H1 (cell line): ENCODE data around the gene PSD2. TPM values are rescaled to one million over a fixed set of nuclear protein-coding genes. Genes with fewer than 3 reads are reported as not detected.

Experiments used
- CTCF ChIA-PET: fragments of 300-600 bp; sonication (Branson Sonifier 250); formaldehyde crosslinking; loops from one replicate; lab custom pipeline; 2021; ENCODE audit not compliant: partially characterized antibody; lab: Charles Lee
- POLR2A ChIA-PET: fragments of 300-600 bp; sonication (Branson Sonifier 250); formaldehyde crosslinking; loops from one replicate; lab custom pipeline; 2021; ENCODE audit warnings: inconsistent platforms; ENCODE audit not compliant: partially characterized antibody; lab: Charles Lee
- DNase-seq, 2 experiments: peaks; one replicate each; pipeline versions ENCODE4 v3.0.0 to v3.0.0-alpha.2; 2010 to 2022; ENCODE audit warnings: low spot score in 2 of 2, low read depth in 1 of 2, mixed read lengths in 1 of 2
- FAIRE-seq: peaks from 2 replicates; lab custom pipeline; 2011; peaks lifted over from hg19 to GRCh38; lab: Jason Lieb, UNC
- H2AFZ ChIP-seq: 2 replicates; pipeline ENCODE4 v1.8.1; 2012; ENCODE audit warnings: low read length, inconsistent platforms
- H2AK5ac ChIP-seq: 2 replicates; pipeline ENCODE4 v1.6.1; 2013; ENCODE audit warnings: low read depth, low read length
- H2BK120ac ChIP-seq: replicated peaks from 2 replicates; pipeline ENCODE3; 2013; ENCODE audit warnings: low read depth, low read length, inconsistent platforms
- H2BK12ac ChIP-seq: 2 replicates; pipeline ENCODE4 v1.6.1; 2013; ENCODE audit warnings: low read depth, low read length
- H2BK15ac ChIP-seq: 2 replicates; pipeline ENCODE4 v1.6.1; 2013; ENCODE audit warnings: low read length
- H2BK20ac ChIP-seq: 2 replicates; pipeline ENCODE4 v1.6.1; 2013; ENCODE audit warnings: low read length
- H2BK5ac ChIP-seq: 2 replicates; pipeline ENCODE4 v1.6.1; 2013; ENCODE audit warnings: low read depth, low read length
- H3K14ac ChIP-seq: 2 replicates; pipeline ENCODE4 v1.6.1; 2013; ENCODE audit warnings: inconsistent platforms; ENCODE audit not compliant: insufficient read length
- H3K18ac ChIP-seq: 2 replicates; pipeline ENCODE4 v1.6.1; 2013; ENCODE audit warnings: low read length; ENCODE audit errors: extremely low read depth
- H3K23ac ChIP-seq: 2 replicates; pipeline ENCODE4 v1.6.1; 2013; ENCODE audit warnings: inconsistent platforms; ENCODE audit not compliant: insufficient read length
- H3K23me2 ChIP-seq: 2 replicates; pipeline ENCODE4 v1.6.1; 2013; ENCODE audit warnings: low read depth, low read length
- H3K27ac ChIP-seq: 2 replicates; pipeline ENCODE4 v1.6.1; 2011; ENCODE audit warnings: low read depth, low read length, inconsistent platforms
- H3K27me3 ChIP-seq, 4 experiments: replicated peaks in 1 of 4; 1 replicate in 1 of 4; 2 replicates in 3 of 4; pipeline versions ENCODE4 v1.6.1 to v1.8.1; 2011 to 2013; ENCODE audit warnings: low read length in 3 of 4, mild to moderate bottlenecking in 3 of 4, inconsistent platforms in 2 of 4, mixed read lengths in 2 of 4, moderate library complexity in 1 of 4; ENCODE audit not compliant: control insufficient read depth in 3 of 4, insufficient read depth in 3 of 4; ENCODE audit errors: extremely low read depth in 1 of 4
- H3K36me3 ChIP-seq, 4 experiments: 2 replicates each; pipeline versions ENCODE4 v1.6.1 to v1.8.1; 2011 to 2013; ENCODE audit warnings: mild to moderate bottlenecking in 4 of 4, low read length in 3 of 4, moderate library complexity in 2 of 4, control low read depth in 1 of 4, inconsistent platforms in 1 of 4; ENCODE audit not compliant: insufficient read depth in 4 of 4, control insufficient read depth in 2 of 4
- H3K4ac ChIP-seq: replicated peaks from 2 replicates; pipeline ENCODE3; 2013; ENCODE audit warnings: low read length, low read depth, mixed read lengths, inconsistent platforms; ENCODE audit not compliant: insufficient read length
- H3K4me1 ChIP-seq, 4 experiments: replicated peaks in 1 of 4; 1 replicate in 1 of 4; 2 replicates in 3 of 4; pipeline versions ENCODE4 v1.6.1 to v1.8.1; 2011 to 2013; ENCODE audit warnings: low read length in 3 of 4, inconsistent platforms in 2 of 4, mixed read lengths in 1 of 4; ENCODE audit not compliant: insufficient read depth in 4 of 4, control insufficient read depth in 3 of 4
- H3K4me2 ChIP-seq, 2 experiments: 2 replicates each; pipeline versions ENCODE4 v1.6.1 to v1.8.1; 2011 to 2013; ENCODE audit warnings: low read depth in 2 of 2, low read length in 2 of 2, control low read depth in 1 of 2, inconsistent platforms in 1 of 2, mild to moderate bottlenecking in 1 of 2; ENCODE audit not compliant: insufficient read depth in 1 of 2
- H3K4me3 ChIP-seq, 4 experiments: fragments of 200-600, 300-600 bp in 1 of 4; sonication (generic), shearing (Covaris generic), sonication (Bioruptor Twin) in 1 of 4; 2 replicates each; pipeline versions ENCODE4 v1.5.1 to v1.8.1; 2011 to 2016; ENCODE audit warnings: low read length in 4 of 4, low read depth in 3 of 4, control low read depth in 2 of 4, inconsistent platforms in 2 of 4, mild to moderate bottlenecking in 2 of 4, mixed read lengths in 1 of 4, moderate library complexity in 1 of 4; ENCODE audit not compliant: insufficient read depth in 2 of 4; ENCODE audit errors: extremely low read depth in 1 of 4
- H3K56ac ChIP-seq: replicated peaks from 2 replicates; pipeline ENCODE3; 2013; ENCODE audit warnings: low read depth, mild to moderate bottlenecking, mixed read lengths, low read length, inconsistent platforms; ENCODE audit not compliant: insufficient read length
- H3K79me1 ChIP-seq: 2 replicates; pipeline ENCODE4 v1.6.1; 2013; ENCODE audit warnings: low read depth, low read length, control low read depth
- H3K79me2 ChIP-seq, 2 experiments: 2 replicates each; pipeline versions ENCODE4 v1.6.1 to v1.8.1; 2012 to 2013; ENCODE audit warnings: low read length in 2 of 2, mild to moderate bottlenecking in 2 of 2, inconsistent platforms in 1 of 2; ENCODE audit not compliant: insufficient read depth in 2 of 2, control insufficient read depth in 1 of 2
- H3K9ac ChIP-seq, 4 experiments: replicated peaks in 1 of 4; 1 replicate in 1 of 4; 2 replicates in 3 of 4; pipeline versions ENCODE4 v1.6.1 to v1.8.1; 2011 to 2013; ENCODE audit warnings: low read depth in 3 of 4, low read length in 3 of 4, control low read depth in 2 of 4, mild to moderate bottlenecking in 2 of 4, moderate library complexity in 2 of 4, inconsistent platforms in 1 of 4; ENCODE audit errors: extremely low read depth in 1 of 4
- H3K9me3 ChIP-seq, 2 experiments: 2 replicates each; pipeline versions ENCODE4 v1.6.1 to v1.8.1; 2012 to 2013; ENCODE audit warnings: mild to moderate bottlenecking in 2 of 2, moderate library complexity in 2 of 2, control low read depth in 1 of 2, inconsistent platforms in 1 of 2, low read depth in 1 of 2, low read length in 1 of 2, mixed read lengths in 1 of 2; ENCODE audit not compliant: insufficient read depth in 2 of 2
- H4K20me1 ChIP-seq, 2 experiments: replicated peaks in 1 of 2; 2 replicates each; pipeline versions ENCODE3 to v1.8.1; 2011 to 2013; ENCODE audit warnings: inconsistent platforms in 2 of 2, low read length in 2 of 2, mild to moderate bottlenecking in 1 of 2; ENCODE audit not compliant: insufficient read depth in 2 of 2, control insufficient read depth in 1 of 2
- H4K5ac ChIP-seq: 2 replicates; pipeline ENCODE4 v1.6.1; 2013; ENCODE audit warnings: low read length, low read depth, mixed read lengths, inconsistent platforms; ENCODE audit not compliant: insufficient read length
- H4K8ac ChIP-seq: 2 replicates; pipeline ENCODE4 v1.8.0; 2013; ENCODE audit warnings: mild to moderate bottlenecking, moderate library complexity, low read length, inconsistent platforms; ENCODE audit not compliant: insufficient read depth; ENCODE audit errors: extremely low read depth
- H4K91ac ChIP-seq: replicated peaks from 2 replicates; pipeline ENCODE3; 2013; ENCODE audit warnings: low read length, mixed read lengths, inconsistent platforms; ENCODE audit not compliant: insufficient read length
- CBX5 ChIP-seq: fragments of 300-800, 300-1000 bp; sonication (generic); IDR thresholded peaks from 2 replicates; pipeline ENCODE4 v1.7.1; 2016; ENCODE audit warnings: antibody characterized with exemption, low read length, low read depth
- FOSL1 ChIP-seq: IDR thresholded peaks from 2 replicates; pipeline ENCODE4 v1.6.1; 2011; ENCODE audit warnings: mild to moderate bottlenecking, low read depth, low read length, moderate library complexity; ENCODE audit not compliant: insufficient read depth
- GTF2F1 ChIP-seq: IDR thresholded peaks from 2 replicates; pipeline ENCODE4 v1.6.1; 2012; ENCODE audit warnings: low read depth, low read length, improper control_type of control experiment, borderline replicate concordance
- JUN ChIP-seq: IDR thresholded peaks from 2 replicates; pipeline ENCODE4 v1.6.1; 2011; ENCODE audit warnings: low read depth, mild to moderate bottlenecking, improper control_type of control experiment, low read length
- JUND ChIP-seq: IDR thresholded peaks from 2 replicates; pipeline ENCODE4 v1.6.1; 2011; ENCODE audit warnings: mild to moderate bottlenecking, improper control_type of control experiment, low read length
- KDM1A ChIP-seq: fragments of 200-600, 300-600 bp; sonication (generic); IDR thresholded peaks from 2 replicates; pipeline ENCODE4 v1.7.1; 2016; ENCODE audit warnings: mild to moderate bottlenecking, low read length, borderline replicate concordance
- KDM5A ChIP-seq: fragments of 200-600 bp; IDR thresholded peaks from 2 replicates; pipeline ENCODE4 v1.7.1; 2012; ENCODE audit warnings: mild to moderate bottlenecking, low read length, inconsistent platforms, mixed read lengths
- POLR2A ChIP-seq, 2 experiments: IDR thresholded peaks; 1 replicate in 1 of 2; 2 replicates in 1 of 2; pipeline ENCODE4 v1.6.1; 2011; ENCODE audit warnings: low read depth in 2 of 2, low read length in 2 of 2, mild to moderate bottlenecking in 2 of 2; ENCODE audit errors: control extremely low read depth in 1 of 2
- RBBP5 ChIP-seq: IDR thresholded peaks from 2 replicates; pipeline ENCODE4 v1.7.1; 2012; ENCODE audit warnings: low read depth, mild to moderate bottlenecking, inconsistent platforms, low read length, moderate library complexity, borderline replicate concordance
- RXRA ChIP-seq: IDR thresholded peaks from 2 replicates; pipeline ENCODE4 v1.6.1; 2011; ENCODE audit warnings: low read depth, mild to moderate bottlenecking, low read length, moderate library complexity; ENCODE audit not compliant: insufficient read depth
- SAP30 ChIP-seq: fragments of 300-600 bp; sonication (generic); IDR thresholded peaks from 2 replicates; pipeline ENCODE4 v1.7.1; 2012; ENCODE audit warnings: low read length, moderate library complexity, mild to moderate bottlenecking, inconsistent platforms; ENCODE audit not compliant: insufficient read depth, insufficient replicate concordance
- SP2 ChIP-seq: IDR thresholded peaks from 2 replicates; pipeline ENCODE4 v1.6.1; 2012; ENCODE audit warnings: mild to moderate bottlenecking, low read length, inconsistent platforms
- TAF7 ChIP-seq: optimal IDR thresholded peaks from 2 replicates; pipeline ENCODE3; 2011; ENCODE audit warnings: low read depth, mild to moderate bottlenecking, inconsistent platforms, low read length, moderate library complexity, borderline replicate concordance
- WGBS, 2 experiments: shearing (Covaris generic) in 1 of 2; methylation state at CpG; one replicate each; pipeline versions ENCODE4 v1.1.6 to v1.1.7; 2013 to 2015; ENCODE audit warnings: low lambda C conversion rate in 2 of 2, mixed read lengths in 2 of 2, inconsistent platforms in 1 of 2, low coverage in 1 of 2, missing lambda C conversion rate in 1 of 2; ENCODE audit not compliant: insufficient replicate concordance in 2 of 2, insufficient coverage in 1 of 2, insufficient read length in 1 of 2; ENCODE audit errors: extremely low coverage in 1 of 2, missing lambda C conversion rate in 1 of 2; 5-methylcytosine and 5-hydroxymethylcytosine counted together
- polyA plus RNA-seq, 7 experiments: library from polyadenylated mRNA; depleted of rRNA in 3 of 7; stranded (reverse) in 5 of 7; unstranded in 2 of 7; fragments of >200 nt in 5 of 7; fragments of 200-250 nt in 2 of 7; gene quantifications; 1 replicate in 5 of 7; 2 replicates in 1 of 7; 4 replicates in 1 of 7; pipeline versions ENCODE4 v1.2.1 to v1.2.3, GENCODE V29; 2011 to 2013; ENCODE audit warnings: missing spikeins in 2 of 7, mixed read lengths in 2 of 7
- total RNA-seq: library from RNA; stranded (reverse); fragmentation: NEBNext Ultra II Directional; extraction: Animal tissue kit (Norgen Biotek cat#: 25700); gene quantifications from 2 replicates; pipeline ENCODE4 v1.2.1, GENCODE V29; 2021
- TF ChIP-seq, protein P1 (sequence below): IDR thresholded peaks from 2 replicates; pipeline ENCODE4 v1.6.1; 2012; ENCODE audit warnings: inconsistent platforms

PSD2 gene
- total and polyA plus RNA-seq, 2 of the 8 experiments (the other 6 are each of a cell fraction or from before 2014, with no cell fraction given): 0.06 to 0.14 TPM

DNA sequence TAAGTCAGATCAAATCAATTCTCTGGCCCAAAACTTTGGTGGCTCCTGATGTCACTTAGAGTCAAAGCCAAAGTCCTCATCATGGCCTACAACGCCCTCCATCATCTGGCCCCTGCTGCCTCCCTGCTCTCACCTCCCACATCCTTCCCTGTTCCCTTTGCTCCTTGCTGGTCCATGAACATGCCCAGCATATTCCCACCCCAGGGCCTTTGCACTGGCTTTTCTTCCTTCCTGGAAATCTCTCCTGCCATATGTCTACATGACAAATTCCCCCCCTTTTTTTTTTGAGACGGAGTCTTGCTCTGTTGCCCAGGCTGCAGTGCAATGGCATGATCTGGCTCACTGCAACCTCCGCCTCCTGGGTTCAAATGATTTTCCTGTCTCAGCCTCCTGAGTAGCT is 11.1 kb upstream of the PSD2 start:
- no peak overlapping the region for H3K18ac ChIP-seq
- no peak overlapping the region for H4K91ac ChIP-seq
- 81% methylated on average over 3 of the region's 3 CpGs; no CpG with 5 or more reads in 1 of the 2 experiments for WGBS, 2 experiments
- H3K4me3 ChIP-seq: no peak overlapping the region
- H3K9me3 ChIP-seq: no peaks in the 10 kb centered on the region
- TF ChIP-seq TAF7 (no peak), SAP30 (no peak), CBX5 (no peak), KDM5A (no peak), JUN (no peak), JUND (no peak), GTF2F1 (no peak), POLR2A (IDR thresholded peaks at IDR 0.05; ENCODE audit: control extremely low read depth in 1 of 2, low read depth in 2 of 2, low read length in 2 of 2) (no peak), KDM1A (no peak), RXRA (no peak), FOSL1 (no peak), SP2 (no peak), RBBP5 (no peak)
- TF ChIP-seq, protein P1, sequence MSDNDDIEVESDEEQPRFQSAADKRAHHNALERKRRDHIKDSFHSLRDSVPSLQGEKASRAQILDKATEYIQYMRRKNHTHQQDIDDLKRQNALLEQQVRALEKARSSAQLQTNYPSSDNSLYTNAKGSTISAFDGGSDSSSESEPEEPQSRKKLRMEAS: no peak
- H4K20me1 ChIP-seq: no peaks in the 10 kb centered on the region
- no peak overlapping the region for H3K9ac ChIP-seq
- no peak overlapping the region for H3K23ac ChIP-seq
- no peak overlapping the region for H3K4ac ChIP-seq
- H3K4me1 ChIP-seq: peaks cover 0 to 5% (median 5%) of the 10 kb centered on the region in 4 experiments; a peak in 5 of 7 replicates
- H4K8ac ChIP-seq: no peak overlapping the region
- POLR2A ChIA-PET: no interaction called here
- peaks cover 0 to 18% (median 12%) of the 10 kb centered on the region in 4 experiments; a peak in 4 of 7 replicates for H3K27me3 ChIP-seq
- no peak overlapping the region for H2BK20ac ChIP-seq
- no peak for DNase-seq
- CTCF ChIA-PET: interaction anchor here (1.1 to 10.1 kb wide), 6 partner anchors 9 to 186 kb away, joined by 4 to 276 read pairs (median 11); no protein-coding TSS in a partner anchor
- H2BK12ac ChIP-seq: no peak overlapping the region
- no peak overlapping the region for H3K14ac ChIP-seq
- no peak overlapping the region for H2BK15ac ChIP-seq
- FAIRE-seq: no peak
- H2AFZ ChIP-seq: no peak overlapping the region
- no peak overlapping the region for H3K4me2 ChIP-seq
- no peak overlapping the region for H3K27ac ChIP-seq
- H2AK5ac ChIP-seq: no peak overlapping the region
- no peak overlapping the region for H2BK5ac ChIP-seq
- no peak overlapping the region for H3K56ac ChIP-seq
- no peaks in the 10 kb centered on the region for H3K36me3 ChIP-seq
- no peak overlapping the region for H2BK120ac ChIP-seq
- no peaks in the 10 kb centered on the region for H3K79me2 ChIP-seq
- H4K5ac ChIP-seq: no peak overlapping the region
- no peaks in the 10 kb centered on the region for H3K79me1 ChIP-seq
- peaks cover 3% of the 10 kb centered on the region; the same call in 1 of the 2 replicates for H3K23me2 ChIP-seq
